GM12892 (cell line): Measurements from ENCODE around the gene DDX17.

Experiments
- DNase-seq: peaks from one replicate; pipeline ENCODE4 v3.0.0; 2011; ENCODE audit not compliant: insufficient read length
- FAIRE-seq: peaks from 2 replicates; lab custom pipeline; 2011; peaks lifted over from hg19 to GRCh38; lab: Jason Lieb, UNC
- POLR2A ChIP-seq: IDR thresholded peaks from 2 replicates; pipeline ENCODE4 v1.6.1; 2011; ENCODE audit warnings: low read depth, low read length, control low read depth
- POLR2AphosphoS5 ChIP-seq: IDR thresholded peaks from 2 replicates; pipeline ENCODE4 v1.6.1; 2011; ENCODE audit warnings: low read depth, low read length, control low read depth
- TAF1 ChIP-seq: IDR thresholded peaks from 2 replicates; pipeline ENCODE4 v1.6.1; 2011; ENCODE audit warnings: low read depth, mild to moderate bottlenecking, control low read depth, low read length, borderline replicate concordance

Gene DDX17

DNA sequence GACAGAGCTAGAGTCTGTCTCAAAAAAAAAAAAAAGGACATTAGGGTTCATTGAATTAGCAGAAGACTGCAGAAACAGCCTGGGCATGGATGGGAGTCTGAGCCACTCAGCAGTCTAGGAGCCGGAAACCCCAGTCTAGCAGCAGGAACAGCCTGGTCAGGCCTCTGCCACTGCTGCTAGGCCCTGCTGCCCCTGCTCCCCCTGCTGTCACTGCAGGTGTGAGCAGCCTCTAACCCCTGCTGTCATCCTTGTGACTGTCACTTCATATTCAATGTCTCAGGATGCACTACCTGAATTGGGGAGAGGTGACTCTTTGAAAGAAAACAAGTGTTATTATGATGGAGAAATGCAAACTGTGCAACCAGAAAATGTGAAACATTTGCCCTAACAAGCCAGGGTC, 7.0 kb upstream of the DDX17 start:
- TF ChIP-seq POLR2AphosphoS5 (no peak), TAF1 (no peak), POLR2A (no peak)
- DNase-seq (peak; percentile 36), FAIRE-seq (no peak)

DNA sequence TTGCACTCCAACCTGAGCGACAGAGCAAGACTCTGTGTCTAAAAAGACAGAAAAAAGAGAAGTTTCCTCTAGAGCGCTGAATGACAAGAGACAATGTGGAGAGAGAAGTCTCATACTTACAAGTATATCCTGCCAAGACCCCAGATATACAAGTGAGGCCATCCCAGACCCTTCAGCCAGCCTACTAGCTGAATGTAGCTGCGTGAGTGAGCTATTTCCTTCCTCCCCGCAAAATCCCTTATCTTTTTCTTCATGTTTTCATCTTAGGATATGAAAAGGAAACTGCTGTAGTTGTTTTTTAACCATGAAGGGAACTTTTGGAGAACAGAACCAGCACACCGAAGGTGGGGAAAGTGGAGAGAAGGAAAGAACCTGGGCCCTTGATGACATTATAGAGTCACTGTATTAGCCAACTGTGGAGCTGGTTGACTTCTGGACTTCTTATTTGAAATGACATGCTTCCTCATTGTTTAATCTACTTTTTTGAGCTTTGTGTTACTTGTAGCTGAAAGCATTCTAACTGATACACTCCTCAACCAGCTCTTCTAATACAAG, 4.4 kb upstream of the DDX17 start:
- no peak for DNase-seq

DNA sequence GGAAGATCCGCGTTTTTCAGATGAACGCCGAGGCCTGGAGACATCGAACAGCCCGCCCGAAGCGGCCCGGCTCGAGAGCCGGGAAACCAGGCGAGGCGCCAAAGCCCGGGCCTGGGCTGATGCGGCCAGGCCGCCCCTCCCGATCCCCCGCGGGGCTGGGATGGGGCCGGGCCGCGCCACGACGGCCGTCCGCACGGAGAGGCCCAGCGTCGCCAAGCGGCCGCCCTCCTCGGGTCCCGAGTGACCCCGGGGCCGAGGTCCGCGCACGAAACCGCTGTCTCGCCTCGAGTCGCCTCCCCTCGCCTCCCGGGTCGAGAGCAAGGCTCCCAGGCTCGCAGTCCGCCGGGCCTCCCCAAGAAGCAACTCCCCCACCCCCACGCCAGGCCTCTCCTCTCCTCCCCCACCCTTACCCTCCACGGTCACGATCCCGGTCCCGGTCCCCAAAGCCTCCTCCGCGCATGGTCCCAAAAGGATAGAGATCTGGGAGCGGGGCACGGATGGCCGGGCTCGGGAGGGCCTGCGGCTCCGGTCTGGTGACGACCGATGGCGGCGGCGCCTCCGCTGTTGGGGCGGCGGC, 482 bp downstream of the DDX17 start:
- peak; percentile 44 for DNase-seq
- TF ChIP-seq POLR2A = peak; percentile 53
- TF ChIP-seq POLR2AphosphoS5 = no peak; the same call in 1 of the 2 replicates
- 0 out of 2 replicates have a peak, but pooled peaks have one; percentile 3 for TF ChIP-seq TAF1
- no peak for FAIRE-seq

More for the DNA sequence above, 4.4 kb upstream of the DDX17 start:
- no peak for FAIRE-seq
- TF ChIP-seq POLR2A = no peak
- no peak for TF ChIP-seq POLR2AphosphoS5
- TF ChIP-seq TAF1 = no peak

DNA sequence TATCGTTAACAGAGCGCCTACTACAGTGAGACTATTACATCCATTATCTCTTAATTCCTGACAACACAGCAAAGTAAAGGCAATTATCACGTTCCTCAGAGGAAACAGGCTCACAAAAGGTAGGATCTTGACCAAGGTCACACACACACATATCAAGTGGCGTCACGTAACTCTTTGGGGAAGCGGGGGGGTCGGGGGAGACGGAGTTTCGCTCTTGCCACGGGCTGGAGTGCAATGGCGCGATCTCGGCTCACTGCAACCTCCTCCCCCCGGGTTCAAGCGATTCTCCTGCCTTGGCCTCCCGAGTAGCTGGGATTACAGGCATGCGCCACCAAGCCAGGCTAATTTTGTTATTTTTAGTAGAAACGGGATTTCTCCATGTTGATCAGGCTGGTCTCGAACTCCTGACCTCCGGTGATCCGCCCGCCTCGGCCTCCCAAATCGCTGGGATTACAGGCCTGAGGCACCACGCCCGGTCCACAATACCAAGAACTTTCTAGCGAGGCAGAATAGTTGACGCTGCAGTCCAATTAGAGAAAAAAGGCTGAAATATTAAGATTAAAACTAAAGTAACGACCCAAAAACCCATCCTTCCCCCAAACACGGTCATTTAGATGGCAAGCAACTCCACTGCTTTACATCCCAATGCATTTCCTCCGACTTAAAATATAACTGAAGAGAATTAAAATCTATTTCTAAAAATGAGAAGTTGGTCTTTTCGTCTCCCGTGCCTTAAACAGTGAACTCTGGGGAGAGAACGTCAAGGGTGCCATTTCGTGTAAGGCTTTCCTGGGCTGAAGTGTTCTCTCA, 1.2 kb downstream of the DDX17 start:
- no peak; the same call in 1 of the 2 replicates for TF ChIP-seq POLR2AphosphoS5
- 0 out of 2 replicates have a peak, but pooled peaks have one; percentile 54 for TF ChIP-seq TAF1
- peak; percentile 24 for DNase-seq
- peak; percentile 85 for FAIRE-seq

DNA sequence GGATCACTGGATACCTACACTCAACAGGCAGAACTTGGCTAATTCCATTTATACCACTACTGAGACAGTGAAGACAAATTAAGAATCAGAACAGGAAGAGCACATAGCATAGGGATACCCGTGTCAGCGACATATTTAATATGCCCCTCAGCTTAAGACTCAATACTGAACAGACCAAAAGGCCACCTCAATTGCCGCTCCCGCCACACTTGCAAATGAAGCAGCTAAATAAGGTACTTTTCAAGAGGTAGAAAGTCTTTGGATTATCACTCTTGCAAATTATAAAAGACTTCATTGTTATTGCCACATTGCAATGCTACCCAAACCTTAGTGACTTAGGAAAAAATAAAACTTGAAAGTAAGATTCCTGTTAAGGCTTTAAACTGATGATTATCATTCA, 3.1 kb downstream of the DDX17 start:
- TF ChIP-seq POLR2A (no peak; the same call in 1 of the 2 replicates), POLR2AphosphoS5 (no peak), TAF1 (no peak)
- FAIRE-seq = no peak
- no peak for DNase-seq

DNA sequence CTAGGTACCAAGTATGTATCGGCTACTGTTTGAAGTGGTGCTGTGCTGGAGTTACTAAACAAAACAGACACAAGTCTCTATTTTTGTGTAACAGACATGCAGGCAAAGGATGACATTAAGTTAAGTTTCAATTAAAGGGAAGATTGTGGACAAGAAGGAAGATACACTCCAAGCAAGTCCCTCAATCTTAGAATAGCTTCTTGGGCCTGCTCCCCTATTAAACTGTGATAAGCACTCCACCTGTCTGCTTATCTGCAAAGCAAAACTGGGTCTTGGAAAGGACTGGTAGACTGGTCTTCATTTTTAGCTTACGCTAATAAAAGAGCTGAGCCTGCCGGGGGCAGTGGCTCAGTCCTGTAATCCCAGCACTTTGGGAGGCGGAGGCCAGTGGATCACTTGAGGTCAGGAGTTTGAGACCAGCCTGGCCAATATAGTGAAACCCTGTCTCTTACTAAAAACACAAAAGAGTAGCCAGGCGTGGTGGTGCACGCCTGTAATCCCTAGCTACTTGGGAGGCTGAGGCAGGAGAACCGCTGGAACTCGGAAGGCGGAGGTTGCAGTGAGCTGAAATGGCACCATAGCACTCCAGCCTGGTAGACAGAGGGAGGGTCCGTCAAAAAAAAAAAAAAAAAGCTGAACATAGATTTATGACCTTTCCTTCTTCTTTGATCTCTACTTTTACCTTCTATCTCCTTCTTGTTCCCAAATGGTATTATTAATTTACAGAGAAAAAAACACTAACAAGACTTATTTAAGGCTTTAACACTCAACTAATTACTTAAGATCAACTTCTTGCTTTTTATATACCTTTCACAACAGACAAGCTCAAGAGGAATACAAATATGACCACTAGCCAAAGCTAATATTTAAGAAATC, 4.1 kb downstream of the DDX17 start:
- FAIRE-seq (no peak), DNase-seq (no peak)
- TF ChIP-seq TAF1 (no peak), POLR2AphosphoS5 (peak; percentile 61), POLR2A (0 out of 2 replicates have a peak, but pooled peaks have one; percentile 15)

DNA sequence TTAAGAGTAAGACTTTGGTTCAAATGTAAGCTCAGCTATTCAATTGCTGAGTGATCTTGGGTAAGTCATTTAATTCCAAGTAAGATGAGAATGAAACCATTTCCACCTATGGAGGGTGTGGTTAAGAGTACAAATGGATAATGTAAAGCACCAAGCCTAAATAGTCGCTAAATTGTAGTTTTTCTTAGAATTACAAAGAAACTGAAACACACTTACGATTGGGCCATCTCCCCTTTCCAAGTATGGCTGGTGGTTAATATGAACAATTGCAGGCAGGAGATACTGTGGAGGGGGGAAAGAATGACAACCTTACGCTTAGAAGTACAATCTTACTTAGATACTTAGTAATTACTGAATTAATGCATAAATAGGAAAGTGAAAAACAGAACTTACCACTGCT, 8.2 kb downstream of the DDX17 start:
- TF ChIP-seq TAF1 (no peak), POLR2AphosphoS5 (no peak), POLR2A (no peak)
- DNase-seq = no peak
- FAIRE-seq = no peak

DNA sequence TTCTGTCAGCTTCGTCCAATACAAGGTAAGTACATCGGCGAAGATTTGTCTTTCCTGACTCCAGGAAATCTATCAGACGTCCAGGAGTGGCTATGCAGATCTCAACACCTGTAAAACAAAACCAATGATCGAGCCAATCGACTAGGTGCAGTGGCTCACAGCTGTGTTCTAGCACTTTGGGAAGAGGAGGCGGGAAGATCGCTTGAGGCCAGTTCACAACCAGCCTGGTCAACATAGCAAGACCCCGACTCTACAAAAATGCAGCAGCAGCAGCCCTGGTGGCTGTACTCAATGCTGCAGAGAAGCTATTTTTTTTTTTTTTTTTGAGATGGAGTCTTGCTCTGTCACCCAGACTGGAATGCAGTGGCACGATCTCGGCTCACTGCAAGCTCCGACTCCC, 11.2 kb downstream of the DDX17 start:
- FAIRE-seq (no peak), DNase-seq (no peak)
- no peak for TF ChIP-seq POLR2A
- 0 out of 2 replicates have a peak, but pooled peaks have one; percentile 15 for TF ChIP-seq POLR2AphosphoS5

DNA sequence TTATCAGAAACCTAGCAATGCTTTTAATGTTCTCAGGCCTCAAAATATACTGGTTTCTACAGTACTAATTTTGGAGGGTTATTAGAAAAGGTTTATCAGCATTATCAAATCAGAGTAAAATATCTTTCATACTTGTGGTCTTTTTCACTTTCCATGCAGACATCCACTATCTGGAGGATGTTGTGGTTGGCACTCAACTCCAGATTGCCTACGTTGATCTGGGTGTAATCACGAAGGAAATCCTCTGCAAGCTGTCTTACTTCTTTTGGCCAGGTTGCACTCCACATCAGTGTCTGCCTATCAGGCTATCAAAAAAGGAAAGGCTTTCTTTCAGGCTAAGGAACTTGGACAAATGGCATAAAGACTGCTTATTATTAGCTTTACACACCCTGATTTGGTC, 11.6 kb downstream of the DDX17 start:
- DNase-seq (no peak), FAIRE-seq (no peak)
- TF ChIP-seq POLR2AphosphoS5 = peak; percentile 56; the same call in 1 of the 2 replicates
- TF ChIP-seq TAF1 = no peak
- TF ChIP-seq POLR2A = peak; percentile 31; the same call in 1 of the 2 replicates

DNA sequence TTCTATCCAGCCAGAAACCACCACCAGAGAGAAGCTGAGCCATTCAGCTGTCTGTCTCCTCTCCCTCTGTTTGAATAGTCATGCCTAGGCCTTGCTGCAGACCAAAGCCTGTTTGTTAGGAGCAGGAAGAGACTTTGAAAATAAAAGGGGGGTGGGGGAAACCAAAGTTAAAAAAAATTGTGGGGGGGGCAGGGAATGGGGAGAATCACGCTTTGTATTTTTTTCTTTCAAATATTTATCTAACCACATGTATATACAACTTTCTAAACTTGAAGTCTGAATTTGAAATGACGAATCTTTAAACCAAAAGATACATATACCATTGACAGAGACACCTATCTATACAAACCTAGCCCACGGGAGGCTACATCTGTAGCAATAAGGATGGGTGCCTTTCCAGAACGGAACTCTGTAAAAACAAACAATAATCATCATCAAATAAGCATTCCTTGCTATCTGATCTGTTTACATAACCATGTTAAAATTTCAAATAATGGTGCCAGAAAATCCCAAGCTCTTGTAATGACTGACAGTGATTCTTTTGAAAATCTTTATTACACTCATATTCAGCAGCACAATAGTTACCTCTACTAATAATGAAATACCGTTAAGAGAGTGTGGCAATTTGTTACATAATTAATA, 14.3 kb downstream of the DDX17 start:
- TF ChIP-seq TAF1 (no peak), POLR2A (no peak), POLR2AphosphoS5 (no peak)
- FAIRE-seq (no peak), DNase-seq (no peak)
